ENCODE results near the gene VSNL1.
"Not testable (repeated sequence)": the region's sequence is repeated elsewhere in the genome, so short reads cannot be mapped to it uniquely, and the experiment has no call there.

The VSNL1 gene

DNA sequence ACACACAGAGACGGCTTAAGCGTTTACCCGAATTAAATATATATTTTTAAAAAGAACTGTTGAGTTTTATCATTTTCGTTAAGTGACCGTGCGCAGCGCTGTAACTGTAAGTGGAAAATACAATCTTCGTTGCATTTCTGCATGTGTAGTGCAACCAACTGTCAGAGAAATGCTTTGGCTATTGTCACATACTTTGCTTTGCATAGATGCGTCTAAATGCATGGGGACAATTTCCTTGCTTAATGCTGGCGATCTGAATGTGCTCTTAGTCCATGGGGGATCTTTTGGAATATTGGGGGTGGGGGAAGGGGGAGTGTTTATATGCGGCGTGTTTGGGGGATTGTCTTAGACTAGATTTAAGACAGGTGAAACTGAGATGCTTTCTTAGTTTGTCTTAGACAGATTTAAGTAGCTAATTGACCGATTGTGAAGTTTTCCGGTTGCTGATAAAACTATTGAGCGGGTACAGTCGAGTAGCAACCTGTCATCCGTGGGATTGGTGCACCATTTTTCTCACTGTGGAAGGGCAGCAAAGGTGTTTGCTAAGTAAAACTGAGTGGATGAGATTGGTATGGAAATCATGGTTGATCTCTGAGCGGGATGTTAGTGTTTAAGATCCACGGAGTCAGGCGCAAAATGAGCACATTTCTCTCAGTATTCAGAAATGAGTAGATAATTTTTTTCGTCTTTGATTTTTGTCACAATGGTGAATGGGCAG is 476 bp downstream of the VSNL1 start:
- no peak for DNase-seq (ENCODE audit: low read depth, low spot score)
- H3K27ac ChIP-seq = peak overlapping the region; percentile 85

GRCh38 chr2:17541531-17541950 is 1.0 kb downstream of the VSNL1 start:
- no peak overlapping the region for H3K27ac ChIP-seq
- no peak for DNase-seq (ENCODE audit: low read depth, low spot score)

- DNase-seq (ENCODE audit: low read depth, low spot score) = no peak
Observed at GRCh38 chr2:17542471-17542870, 2.0 kb downstream of the VSNL1 start.

GRCh38 chr2:17543131-17543660 is 2.7 kb downstream of the VSNL1 start:
- H3K27ac ChIP-seq = no peak overlapping the region
- DNase-seq (ENCODE audit: low read depth, low spot score) = no peak

More at GRCh38 chr2:17542471-17542870, 2.0 kb downstream of the VSNL1 start:
- H3K27ac ChIP-seq = no peak overlapping the region

DNA sequence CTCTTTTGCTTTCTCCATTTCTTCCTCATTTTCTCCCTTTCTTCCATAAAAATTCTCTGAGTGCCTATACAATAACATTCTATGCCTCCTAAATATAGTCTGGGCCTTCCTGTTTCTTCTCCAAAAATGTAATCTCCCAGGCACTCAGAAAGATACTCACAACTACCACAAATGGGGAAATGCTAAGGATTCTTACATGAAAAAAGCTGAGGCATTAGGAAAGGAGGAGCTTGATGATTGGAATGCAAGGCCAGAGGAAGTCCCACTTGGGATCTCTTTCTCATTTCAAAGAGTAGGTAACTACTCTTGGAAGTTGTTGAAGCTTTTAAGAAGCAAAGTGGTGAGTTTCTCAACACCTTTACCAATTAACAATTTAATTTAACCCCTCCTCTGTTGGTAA is 3.4 kb downstream of the VSNL1 start:
- DNase-seq (ENCODE audit: low read depth, low spot score) = no peak
- no peak overlapping the region for H3K27ac ChIP-seq

DNA sequence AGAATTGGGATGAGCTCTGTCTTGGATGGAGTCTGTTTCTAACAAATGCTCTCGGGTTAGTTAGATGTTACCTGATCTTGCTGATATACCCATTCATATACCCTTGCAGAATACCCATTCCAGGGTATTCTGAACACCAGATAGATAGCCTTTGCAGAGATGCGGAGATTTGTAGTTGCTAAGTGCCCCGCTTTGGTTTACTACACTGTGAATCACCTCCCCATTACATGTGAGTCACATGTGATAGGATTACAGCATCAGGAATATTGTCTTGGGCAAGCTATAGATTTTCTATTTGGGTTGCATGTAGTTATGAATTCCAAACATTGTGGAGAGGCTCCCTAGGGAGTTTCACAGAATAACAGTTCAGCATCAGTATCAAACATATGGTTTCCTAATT is 3.8 kb downstream of the VSNL1 start:
- DNase-seq (ENCODE audit: low read depth, low spot score) = peak; percentile 45
- no peak overlapping the region for H3K27ac ChIP-seq

DNA sequence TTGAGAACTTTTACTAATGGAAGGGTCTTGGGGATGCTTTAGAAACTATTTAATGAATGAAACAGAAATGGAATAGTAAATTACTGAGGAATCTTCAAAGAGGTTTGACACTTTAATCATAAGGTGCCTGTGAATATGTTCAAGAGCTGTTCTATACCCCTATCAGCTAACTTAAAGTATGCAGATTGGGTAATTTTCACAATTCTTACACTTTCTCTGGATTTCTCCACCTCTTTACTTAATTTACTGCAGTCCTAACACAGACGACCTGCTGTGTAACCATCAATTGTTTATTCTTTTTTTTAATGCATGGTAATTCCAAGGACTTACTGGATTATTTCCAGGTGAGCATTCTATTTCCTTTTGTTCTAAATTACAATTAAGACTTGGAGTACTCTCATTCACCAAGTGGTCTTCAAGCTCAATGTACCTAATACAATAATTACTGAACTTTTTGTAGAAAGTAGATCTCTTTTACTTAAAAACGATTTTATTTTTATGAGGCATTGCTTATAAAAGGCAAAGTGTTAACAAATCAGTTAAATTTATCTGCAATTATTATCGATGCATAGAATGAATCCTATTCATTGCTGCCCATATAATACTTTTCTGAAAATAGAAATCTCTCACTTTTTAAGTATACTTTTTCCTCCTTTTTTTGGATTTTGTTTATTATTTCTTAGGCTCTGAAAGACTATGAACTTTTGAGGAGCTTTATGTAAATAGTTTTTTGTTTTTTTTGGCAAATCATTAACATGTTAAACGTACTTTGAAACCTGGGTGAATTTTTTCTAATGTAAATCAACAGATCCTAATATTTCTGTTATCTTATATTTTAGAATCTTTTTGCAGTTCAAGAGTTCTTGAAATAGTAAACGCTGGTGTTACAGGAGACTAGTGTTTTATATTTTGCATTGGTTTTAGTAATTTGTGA is 5.5 kb downstream of the VSNL1 start:
- H3K27ac ChIP-seq = no peak overlapping the region
- no peak for DNase-seq (ENCODE audit: low read depth, low spot score)

DNA sequence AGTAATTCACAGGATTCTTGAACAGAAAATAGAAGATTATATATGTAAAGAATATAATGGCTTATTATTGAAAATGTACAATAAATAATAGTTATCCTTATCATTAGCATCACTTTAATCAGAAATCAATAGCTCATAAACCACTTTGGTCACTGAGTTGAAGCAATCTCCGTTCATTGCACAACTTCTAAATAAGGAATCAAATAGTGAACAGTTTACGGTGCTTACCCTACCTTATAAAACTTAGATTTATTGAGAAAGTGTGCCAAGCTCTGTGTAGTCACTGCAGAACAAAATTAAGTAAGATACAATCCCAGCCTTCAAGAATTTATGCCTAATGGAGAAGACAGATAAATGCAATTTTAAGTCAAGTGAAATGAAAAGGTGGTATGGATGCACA is 6.7 kb downstream of the VSNL1 start:
- H3K27ac ChIP-seq = no peak overlapping the region

DNA sequence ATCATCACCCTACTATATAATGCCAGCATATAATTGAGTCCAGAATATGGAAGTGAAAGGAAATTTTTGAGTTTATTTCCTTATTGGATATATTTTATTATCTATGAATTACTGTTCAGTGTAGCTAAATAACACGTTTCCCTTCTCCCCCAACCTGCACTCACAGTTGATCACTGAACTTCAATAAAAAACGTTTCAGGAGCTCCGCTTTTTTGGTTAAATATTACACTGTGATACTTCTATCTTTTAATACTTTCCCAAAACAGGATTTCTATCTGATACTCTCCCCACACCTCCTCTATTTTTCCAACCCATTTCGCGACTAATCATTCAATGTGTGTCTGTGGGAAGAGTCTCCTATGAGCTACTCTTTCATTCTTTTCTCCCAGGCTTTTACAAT is 7.2 kb downstream of the VSNL1 start:
- H3K27ac ChIP-seq = no peak overlapping the region
- DNase-seq (ENCODE audit: low read depth, low spot score) = no peak

More for the DNA sequence above, 6.7 kb downstream of the VSNL1 start:
- DNase-seq (ENCODE audit: low read depth, low spot score) = no peak

GRCh38 chr2:17550907-17551306 is 10.4 kb downstream of the VSNL1 start:
- no peak overlapping the region for H3K27ac ChIP-seq
- DNase-seq (ENCODE audit: low read depth, low spot score) = no peak

GRCh38 chr2:17555150-17555549 is 14.7 kb downstream of the VSNL1 start:
- no peak overlapping the region for H3K27ac ChIP-seq
- no peak for DNase-seq (ENCODE audit: low read depth, low spot score)

DNA sequence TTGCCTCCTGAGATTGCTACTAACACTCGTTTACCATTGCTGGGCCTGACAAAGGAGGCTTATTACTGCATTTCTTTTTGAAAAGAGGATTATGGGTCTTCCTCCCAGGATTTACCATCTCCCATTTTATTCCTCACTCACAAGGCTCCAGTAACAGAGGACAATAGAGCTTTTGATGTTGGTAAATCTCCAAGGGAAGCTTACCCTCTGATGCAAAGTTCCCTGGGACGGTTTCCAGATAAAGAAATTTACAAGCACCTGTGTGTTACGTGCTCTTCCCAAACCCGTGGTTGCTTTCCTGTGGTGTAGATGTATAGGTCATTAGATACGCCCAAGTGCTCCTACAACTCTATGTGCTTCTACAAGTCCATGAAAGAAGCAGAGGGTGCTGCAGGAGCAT is 17.1 kb downstream of the VSNL1 start:
- no peak for DNase-seq (ENCODE audit: low read depth, low spot score)
- peak overlapping the region; percentile 10 for H3K27ac ChIP-seq

DNA sequence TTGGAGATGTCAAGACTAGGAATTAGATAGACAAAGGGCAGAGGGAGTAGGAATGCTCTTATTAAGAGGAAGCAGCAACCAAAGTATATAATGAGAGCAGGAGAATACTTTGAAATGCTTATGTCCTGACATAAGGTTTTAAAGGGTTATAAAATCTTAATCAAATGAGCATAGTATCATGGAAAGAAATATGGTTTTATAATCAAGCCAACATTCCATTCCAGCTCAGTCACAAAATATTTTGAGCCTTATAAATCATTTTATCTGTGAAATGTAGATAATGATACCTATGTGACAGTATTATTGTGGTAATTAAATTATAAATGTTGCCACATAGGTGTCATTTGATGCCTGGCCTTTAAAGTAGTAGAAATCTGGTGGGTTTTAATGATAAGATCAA is 17.6 kb downstream of the VSNL1 start:
- peak overlapping the region; percentile 10 for H3K27ac ChIP-seq
- DNase-seq (ENCODE audit: low read depth, low spot score) = no peak

GRCh38 chr2:17558878-17559277 is 18.4 kb downstream of the VSNL1 start:
- no peak overlapping the region for H3K27ac ChIP-seq
- DNase-seq (ENCODE audit: low read depth, low spot score) = no peak

- DNase-seq (ENCODE audit: low read depth, low spot score); H3K27ac ChIP-seq: not testable (repeated sequence)
Observed at GRCh38 chr2:17565726-17566125, 25.2 kb downstream of the VSNL1 start.

GRCh38 chr2:17571681-17572080 is 31.2 kb downstream of the VSNL1 start:
- DNase-seq (ENCODE audit: low read depth, low spot score) = no peak
- no peak overlapping the region for H3K27ac ChIP-seq

DNA sequence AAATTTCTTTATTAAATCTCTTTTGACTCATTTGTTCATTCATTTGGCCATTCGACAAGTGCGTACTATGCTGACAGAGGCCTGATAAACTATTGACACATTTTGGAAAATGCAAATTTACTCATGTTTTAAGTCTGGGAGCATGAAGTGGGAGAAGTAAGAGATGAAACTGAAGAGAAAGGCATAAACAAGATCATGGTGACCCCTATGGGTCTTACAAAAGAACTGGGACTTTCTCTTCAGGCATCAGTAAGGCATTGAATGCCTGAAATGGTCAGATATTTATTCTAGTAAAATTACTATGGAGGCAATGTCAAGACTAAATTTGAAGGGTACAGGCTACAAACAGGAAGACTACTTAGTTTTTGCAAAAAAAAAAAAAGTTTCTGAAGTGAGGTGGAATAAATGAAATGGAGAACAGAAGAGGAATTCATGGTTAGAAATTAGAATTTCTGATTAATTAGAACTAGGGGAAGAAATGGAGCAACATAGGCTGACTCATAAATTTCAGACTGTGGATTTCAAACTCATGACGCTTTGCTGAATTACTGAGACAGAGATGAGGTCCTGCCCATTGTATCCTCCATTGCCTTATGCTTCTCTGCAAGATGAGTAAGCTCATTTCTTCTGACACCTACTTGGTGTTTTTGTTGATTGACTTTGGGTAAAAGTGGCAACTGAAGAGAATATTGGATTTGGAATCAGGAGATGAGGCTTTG is 32.7 kb downstream of the VSNL1 start:
- DNase-seq (ENCODE audit: low read depth, low spot score) = no peak

DNA sequence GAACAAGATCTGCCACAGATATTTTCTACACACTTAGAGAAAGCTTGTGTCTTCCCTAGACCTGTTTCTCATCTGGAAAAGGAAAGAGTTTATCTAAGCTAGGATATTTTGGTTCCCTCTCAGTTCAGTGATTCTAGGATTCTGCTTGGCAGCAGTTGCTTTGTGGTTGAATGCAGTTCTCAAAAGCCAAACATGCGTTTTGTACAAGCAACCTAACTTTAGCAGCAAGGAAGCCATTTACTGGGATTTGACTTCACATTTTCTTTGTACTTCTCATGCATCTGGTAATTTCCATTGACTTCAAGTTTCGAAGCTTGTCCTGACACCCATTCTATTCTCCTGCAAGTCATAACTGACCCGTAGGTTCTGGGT is 33.3 kb downstream of the VSNL1 start:
- no peak overlapping the region for H3K27ac ChIP-seq
- no peak for DNase-seq (ENCODE audit: low read depth, low spot score)

More for the DNA sequence above, 32.7 kb downstream of the VSNL1 start:
- peak overlapping the region; percentile 7 for H3K27ac ChIP-seq

GRCh38 chr2:17574406-17575073 is 34.0 kb downstream of the VSNL1 start:
- no peak overlapping the region for H3K27ac ChIP-seq
- DNase-seq (ENCODE audit: low read depth, low spot score) = no peak

DNA sequence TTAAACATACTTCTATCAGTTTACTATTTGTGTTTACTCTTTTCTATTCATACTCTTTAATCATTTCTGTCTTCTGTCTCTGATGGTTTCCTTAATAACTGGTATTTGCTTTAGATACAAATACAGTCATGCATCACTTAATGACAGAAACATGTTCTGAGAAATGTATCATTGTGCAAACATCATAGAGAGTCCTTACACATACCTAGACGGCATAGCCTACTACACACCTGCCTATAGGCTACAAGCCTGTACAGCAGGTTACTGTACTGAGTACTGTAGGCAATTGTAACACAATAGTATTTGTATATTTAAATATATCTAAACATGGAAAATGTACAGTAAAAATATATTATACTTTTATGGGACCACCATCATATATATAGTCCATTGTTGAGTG is 36.3 kb downstream of the VSNL1 start:
- no peak for DNase-seq (ENCODE audit: low read depth, low spot score)
- H3K27ac ChIP-seq = no peak overlapping the region

Data from epithelial cell of prostate (primary cell).